ENCODE data around the gene ALK.

The ALK gene

DNA sequence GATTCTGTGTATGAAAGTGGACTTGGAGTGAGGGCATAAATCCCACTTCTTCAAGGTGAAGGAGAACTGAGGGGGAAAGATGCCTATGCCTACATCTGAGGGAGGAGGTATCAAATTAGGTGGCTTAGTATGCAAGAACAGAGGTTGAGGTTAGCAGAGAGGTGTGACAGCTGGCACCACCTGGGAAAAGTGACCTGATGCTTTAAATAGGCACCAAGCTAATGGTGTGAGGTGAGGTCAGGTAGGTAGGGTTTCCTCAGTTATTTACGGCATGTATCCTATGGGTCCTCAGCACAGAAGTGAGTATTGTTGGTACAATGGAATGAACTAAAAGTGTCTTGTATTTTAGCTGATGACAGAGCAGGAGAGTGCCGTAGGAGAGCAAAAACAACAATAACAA, 439.0 kb downstream of the ALK start:
- DNase-seq, result no peak

DNA sequence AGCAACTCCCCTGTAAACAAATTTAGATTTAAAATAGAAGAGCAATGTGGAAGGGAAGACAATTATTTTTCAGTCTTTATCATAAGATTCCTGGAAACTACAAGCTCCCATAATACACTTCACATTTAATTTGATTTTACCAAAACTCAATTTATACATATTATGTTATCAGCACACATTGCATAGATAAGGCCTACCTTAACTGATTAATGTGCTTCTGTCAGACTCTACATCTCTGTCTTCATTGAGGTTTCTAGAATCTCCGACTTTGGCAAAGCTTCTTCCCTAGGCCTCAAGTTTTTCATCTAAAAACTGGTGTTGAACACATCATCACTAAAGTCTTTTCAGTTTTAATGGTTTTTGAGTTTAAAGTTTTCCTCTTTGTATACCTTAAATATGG, 440.1 kb downstream of the ALK start:
- no peak for DNase-seq

DNA sequence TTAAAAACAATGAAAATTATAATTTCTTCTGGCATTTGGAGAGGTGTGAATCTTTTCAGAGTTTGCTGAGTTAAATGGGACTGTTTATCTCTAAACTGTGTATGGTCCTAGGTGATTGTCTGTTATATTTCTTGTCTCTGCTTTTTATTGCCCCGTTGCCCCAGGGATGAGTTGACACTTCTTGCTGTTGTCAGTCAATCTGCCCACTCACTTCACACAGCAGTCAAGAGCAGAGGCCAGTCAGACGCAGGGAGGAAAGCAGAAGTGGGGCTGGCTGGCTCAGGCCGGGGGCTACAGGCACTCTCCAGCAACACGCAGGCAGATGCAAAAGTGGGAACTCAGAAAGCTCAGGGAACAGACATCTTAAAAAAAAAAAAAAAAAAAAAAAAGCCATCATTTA, 441.0 kb downstream of the ALK start:
- DNase-seq, result no peak

DNA sequence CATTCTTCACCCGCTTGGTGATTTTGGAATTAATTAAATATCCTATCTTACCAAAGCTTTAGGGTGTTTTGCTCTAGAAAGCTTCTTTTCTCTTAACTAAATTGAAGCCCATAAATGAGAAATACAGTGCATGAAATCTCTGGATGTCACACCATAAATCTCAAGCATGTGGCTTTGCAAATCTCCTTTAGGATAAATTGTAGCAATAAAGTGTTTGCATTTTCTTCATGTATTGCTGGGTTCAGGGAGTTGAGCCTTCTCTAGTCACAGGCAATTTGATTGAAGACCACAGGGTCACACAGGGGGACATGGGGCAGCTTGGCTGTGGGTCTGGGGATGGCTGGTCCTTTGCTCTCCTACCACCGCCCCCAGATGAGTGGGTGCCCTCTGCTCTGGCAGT, 442.0 kb downstream of the ALK start:
- no peak for DNase-seq

DNA sequence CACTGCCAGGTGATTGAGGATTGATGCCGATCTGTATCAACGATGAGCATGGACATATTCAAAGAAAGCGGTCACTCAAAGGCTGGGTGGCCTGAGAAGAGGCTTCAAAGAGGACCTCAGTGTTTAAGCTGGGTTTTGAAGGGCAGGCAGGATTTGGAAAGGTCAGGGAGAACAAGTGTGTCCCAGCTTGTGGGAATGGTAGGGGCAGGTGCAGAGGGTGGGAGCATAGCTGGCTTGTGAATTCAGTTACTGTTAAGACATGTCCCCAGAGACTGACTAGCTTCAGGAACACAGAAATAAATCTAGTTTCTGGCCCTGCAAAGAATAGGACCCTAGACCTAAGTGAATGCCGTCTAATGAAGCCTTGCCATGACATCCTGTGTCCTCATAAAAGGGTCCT, 442.7 kb downstream of the ALK start:
- DNase-seq, result no peak

DNA sequence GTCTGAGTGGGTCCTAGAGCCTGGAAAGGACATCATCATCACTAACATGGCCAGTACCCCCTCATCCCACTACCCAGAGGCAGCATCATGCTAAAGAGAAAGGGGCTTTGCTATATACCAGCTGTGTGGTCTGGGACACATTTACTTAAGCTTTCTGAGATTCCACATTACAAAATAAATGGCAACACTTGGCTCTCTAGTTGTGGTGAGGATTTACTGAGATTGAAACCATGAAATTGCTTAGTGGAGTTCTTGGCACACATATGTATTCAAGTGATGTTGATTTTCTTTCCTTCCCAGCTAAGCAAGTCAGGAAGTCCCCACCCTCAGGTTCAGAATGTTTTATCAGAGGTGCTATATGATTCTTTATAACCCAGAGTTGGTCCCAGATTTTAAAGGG, 444.2 kb downstream of the ALK start:
- DNase-seq, result no peak

DNA sequence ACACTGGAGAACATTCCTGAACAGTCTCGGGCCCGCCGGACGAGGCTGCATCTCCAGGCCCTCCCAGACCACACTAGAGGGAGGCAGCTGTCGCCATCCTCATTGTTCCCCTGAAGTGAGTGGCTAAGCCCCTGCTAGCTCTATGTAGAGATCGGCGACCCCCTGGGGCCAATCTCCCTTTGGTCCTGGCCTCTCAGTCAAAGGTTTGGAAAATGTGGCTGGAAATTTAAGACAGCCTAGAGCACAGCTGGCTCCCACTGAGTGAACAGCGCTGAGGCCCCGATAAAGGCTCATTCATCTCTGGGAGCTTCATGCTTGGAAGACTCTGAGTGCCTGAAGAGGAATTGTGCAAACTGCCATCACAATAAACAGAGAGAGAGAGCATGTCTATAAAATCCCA, 445.9 kb downstream of the ALK start:
- no peak for DNase-seq

DNA sequence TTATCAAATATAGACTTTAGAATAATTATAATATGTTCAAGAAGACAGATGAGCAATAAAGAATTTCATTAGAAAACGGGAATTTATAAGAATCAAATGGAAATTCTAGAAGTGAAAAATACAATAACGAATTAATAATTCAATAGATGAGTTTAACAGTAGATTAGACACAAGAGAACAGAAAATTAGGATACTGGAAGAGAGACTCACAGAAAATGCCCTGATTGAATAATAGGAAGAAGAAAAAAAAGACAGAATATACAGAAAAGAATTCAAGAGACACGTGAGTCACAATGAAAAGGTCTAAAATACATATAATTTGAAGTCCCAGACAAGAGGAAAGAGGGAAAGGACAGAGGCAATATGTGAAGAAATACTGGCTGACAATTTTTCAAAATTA, 451.4 kb downstream of the ALK start:
- no peak for DNase-seq

DNA sequence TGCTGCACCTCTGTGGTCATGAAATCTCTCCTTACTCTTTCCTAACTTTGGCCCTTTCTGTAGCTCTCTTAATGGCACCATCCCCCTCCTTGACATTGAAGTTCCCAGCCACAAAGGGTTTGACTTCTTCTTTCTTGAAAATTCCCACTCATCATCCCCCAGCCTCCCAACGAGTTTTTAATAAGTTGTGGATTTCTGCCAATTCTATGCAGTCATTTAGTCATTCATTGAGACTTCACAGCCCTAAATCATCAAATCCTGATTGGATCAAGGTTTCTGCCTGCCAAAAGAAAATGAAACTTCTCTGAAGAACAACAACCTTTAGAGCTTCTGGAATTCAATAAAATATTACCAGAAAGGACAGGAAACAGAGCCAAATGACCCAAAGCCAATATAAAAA, 451.9 kb downstream of the ALK start:
- no peak for DNase-seq

DNA sequence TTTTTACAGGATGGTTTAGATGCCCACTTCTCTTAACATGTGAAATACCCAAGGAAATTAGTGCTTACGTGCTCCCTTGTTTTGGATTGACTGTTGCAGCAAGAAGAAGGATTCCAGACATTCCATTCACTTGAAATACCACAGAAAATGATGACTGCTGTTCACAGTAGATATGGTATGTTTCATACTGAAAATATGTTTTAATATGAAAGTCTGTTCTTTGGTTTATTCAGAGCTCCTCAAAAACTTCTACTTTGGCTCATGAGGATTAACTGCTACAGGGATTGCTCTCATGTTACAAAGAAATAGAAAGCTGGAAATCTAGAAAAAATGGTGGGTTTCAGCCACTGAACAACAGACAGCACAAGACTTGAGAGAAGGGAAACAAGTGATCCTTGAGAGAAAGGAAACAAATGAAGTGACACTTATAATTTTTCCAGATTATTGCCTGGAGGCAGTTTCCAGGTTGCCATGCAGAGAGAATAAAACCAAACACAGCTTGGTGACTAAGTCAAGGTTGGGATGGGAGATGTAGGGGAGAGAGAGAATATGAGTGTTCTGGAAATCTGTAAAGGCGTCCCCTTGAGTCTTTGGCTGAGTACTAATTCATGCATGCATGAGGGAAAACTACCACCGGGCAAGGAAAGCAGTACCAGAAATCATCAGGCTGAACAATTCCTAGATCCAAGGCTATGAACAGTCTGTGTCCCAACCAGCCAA, 458.0 kb downstream of the ALK start:
- DNase-seq, result no peak

DNA sequence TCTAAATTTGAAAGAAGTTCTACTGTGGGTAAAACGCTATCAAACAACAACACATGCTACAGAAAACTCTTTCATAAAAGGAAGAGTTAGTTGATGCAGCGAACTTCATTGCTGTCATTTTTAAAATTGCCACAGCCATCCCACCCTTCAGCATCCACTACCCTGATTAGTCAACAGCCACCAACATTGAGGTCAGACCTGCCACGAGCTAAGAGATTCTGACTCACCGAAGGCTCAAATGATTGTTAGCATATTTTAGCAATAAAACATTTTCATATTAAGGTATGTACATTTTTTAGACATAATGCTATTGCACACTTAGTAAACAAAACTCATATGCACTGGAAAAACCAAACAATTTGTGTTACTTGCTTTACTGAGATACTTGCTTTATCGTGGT, 459.1 kb downstream of the ALK start:
- DNase-seq, result no peak

DNA sequence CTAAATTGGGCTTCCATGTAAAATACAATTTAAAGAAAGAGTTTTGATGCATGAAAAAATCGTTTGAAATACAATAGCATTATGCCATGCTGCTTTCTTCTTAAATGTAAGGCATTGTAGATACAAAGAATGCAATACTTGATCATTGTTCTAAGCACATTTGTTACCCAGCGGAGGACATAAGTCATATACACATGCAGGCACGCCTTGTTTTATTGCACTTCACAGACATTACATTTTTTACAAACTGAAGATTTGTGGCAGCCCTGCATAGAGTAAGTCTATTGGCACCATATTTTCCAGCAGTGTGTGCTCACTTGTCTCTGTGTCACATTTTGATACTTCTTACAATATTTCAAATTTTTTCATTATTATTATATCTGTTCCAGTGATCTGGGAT, 461.2 kb downstream of the ALK start:
- DNase-seq, result no peak

DNA sequence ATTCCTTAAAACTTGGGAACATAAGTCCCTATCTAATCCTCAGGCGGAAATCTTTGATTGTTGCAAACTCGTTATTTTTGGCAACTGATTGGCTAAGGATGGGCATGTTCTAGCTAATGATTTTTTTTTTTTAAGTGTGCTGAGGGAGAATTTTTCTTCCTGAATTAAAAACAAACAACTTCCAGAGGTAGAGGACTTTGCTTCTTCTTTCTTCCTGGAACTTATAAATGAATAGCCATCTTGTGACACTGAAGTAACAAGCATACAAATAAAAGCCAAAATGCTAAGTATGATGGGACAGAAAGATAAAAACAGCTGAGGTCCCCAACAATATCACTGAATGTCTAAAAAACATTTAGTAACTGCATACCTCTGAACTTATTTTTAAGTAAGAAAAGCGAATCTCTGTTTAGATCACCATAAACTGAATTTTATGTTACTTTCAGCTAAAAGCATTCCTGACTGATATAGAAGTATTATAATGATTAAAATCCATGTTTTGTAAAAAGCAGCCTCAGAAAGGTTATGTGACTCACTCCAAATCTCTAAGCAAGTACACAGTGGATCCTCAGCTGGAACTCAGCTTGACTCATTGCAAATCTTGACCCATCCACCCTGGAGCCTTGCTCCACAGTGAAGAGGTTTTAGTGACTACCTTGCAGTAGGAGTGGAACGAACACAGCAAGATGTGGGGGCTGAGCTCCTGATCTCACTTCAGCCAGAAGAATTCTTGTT, 461.8 kb downstream of the ALK start:
- DNase-seq, result no peak

DNA sequence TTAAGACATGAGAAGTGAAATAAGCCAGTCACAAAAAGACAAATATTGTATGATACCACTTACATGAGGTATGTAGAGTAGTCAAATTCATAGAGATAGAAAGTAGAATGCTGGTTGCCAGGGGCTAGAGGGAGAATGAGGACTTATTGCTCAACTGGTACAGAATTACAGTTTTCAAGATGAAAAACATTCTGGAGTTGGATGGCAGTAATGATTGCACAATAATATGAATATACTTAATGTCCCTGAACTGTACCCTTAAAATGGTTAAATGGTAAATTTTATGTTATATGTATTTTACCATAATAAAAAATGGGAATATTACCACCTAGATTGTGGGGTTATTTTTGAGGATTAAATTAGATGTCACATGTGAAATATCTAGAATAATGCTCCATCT, 465.0 kb downstream of the ALK start:
- DNase-seq, result no peak

DNA sequence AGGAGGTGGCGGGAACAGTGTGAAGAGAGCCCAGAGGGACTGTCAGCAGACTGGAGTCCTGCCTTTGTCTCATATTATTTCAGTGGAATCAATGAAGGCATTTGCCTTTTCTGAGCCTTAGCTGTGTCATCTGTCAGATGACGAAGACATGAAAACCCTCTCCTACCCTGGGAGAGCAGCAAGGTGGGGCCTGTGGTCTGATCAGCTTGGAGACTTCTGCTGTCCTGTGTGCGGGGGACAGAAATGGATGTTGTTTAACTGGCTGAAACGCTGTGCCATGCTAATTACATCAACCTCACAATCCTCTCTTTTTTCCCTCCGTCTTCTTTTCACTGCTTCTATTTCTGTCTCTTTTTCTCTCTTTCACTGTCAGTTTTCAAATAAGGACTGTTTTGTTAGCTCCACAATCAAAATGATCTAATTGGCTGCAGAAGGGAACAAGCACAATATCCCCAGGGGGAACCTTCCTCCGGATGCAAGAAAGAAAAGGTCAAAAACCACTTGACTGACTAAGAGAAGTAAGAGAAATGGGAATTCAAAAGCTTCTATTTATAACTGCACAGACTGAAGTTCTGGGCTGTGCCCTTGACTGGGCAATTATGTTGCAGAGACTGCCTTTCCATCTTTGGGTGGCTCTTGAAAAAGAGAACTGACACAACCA, 466.1 kb downstream of the ALK start:
- DNase-seq, result no peak

DNA sequence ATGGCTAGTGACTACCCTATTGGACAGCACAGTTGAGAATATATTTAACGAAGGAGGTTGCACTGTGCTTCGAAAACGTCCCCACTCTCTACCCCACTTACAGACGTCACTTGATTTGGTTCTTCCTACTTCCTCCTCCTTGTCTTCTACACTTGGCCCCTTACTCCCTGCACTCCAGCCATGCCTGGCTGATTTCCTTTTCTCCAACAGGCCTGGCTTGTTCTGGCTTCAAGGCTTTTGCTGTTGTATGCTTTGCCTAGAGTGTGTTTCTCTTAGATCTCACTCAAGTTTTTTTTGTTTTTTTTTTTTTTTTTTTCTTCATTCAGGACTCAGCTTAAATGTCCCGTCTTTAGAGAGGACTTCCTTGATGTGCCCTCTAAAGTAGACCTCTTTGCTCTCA, 469.4 kb downstream of the ALK start:
- no peak for DNase-seq

DNA sequence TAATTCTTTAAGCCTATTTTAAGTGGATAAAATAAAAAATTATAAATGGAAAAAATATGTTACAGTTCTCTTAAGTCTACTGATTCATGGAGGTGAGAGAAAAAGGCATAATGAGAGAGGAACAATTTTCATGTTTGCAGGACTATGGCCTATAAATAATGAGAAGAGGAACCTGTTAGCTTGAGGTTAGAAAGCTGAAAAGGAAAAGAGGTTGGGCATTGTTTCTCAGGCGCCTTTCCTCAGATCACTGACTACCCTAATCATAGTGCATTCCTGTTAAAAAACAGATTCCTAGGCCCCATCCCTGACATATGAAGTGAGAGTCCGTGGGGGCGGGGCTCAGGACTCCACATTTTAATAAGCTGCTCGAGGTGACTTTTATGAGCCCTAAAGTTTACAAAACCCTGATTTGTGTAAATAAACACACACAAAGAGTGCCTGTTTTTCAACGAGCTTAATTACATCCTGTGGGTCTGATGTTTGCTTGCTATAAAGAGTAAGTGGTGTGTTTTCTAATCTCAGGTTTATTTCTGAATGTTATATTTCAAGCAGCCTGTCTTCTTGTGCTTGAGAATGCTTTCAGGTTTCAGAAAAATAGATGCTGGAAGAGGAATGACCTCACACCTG, 470.7 kb downstream of the ALK start:
- no peak for DNase-seq

DNA sequence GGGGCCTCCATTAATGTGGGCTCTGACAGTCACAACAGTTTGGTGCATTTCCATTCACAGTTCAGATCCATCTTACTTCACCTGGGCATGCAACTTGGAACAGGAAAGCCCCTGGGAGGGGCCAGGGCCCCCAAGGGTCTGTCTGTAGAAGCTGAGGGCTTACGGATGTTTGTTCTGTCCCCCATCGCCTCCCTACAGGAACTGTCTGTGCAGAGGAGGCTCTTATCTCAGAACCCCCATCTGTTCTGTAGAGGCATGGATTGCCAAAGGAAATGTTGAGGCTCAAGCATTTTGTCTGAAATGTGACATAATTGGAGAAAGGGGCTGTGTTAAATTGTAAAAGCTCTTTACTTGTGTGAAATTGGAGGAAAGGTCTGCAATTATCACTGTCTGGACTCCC, 471.9 kb downstream of the ALK start:
- no peak for DNase-seq

DNA sequence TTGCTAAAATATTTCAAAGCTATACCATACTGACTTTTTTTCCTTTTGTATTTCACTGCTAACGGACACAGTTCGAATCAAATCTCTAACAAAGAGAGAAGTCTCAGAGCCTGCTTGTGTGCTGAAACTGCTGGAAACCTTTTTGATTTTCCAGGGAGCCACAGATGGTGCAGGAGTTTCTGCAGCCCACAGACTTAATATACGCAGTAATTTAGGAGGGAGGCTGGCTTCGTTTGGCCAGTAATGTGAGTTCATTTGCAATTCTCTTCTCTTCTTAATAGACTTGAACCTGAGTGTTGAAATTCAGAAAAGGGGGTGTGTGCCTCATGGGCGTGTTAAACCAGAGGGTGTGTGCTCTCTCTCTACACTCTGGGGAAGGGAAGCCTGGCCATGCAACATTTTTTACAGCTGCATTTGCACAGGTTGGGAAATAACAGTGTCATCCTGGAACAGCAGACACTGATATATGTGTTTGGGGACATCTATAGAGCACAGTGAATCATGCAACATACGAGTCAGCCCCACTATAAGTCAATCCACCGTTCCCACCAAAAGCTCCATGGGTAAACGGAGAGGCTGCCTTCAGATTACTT, 473.2 kb downstream of the ALK start:
- no peak for DNase-seq

DNA sequence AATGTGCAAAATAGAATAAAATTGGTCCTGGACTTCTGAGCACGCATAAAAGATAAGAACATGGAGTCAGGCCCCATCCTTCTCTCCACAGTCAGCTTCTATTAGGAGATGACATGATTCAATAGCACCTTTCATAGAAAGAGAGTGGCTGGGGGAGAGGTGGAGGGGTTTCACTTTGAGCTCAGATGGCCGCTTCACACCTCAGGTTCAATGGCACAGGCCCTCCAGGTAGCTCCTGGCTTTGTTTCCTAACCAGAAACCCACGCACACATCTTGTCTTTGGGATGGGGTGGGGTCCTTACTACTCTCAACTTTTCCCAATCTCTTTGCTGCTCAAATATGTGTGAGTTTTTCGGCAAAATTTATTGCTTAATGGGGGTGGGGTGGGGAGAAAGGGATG, 473.9 kb downstream of the ALK start:
- DNase-seq, result no peak

DNA sequence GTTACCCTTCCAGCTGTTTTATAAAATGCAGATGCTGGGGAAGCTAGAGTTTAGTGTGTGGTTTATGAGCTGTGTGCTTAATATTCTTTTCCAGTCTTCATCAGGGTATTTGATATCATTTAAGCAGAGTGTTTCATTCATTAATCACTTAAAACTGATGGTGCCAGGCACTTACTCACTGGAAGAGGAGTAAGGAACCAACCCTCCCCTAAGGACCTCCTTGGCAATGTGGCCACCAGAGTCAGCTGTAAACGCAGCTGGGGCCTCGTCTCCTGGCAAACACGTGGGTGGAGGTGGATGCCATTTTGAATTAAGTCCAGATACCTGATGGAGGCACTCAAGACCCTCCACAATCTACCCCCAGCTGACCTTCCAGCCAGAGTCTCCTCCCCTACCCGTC, 474.5 kb downstream of the ALK start:
- DNase-seq, result no peak

DNA sequence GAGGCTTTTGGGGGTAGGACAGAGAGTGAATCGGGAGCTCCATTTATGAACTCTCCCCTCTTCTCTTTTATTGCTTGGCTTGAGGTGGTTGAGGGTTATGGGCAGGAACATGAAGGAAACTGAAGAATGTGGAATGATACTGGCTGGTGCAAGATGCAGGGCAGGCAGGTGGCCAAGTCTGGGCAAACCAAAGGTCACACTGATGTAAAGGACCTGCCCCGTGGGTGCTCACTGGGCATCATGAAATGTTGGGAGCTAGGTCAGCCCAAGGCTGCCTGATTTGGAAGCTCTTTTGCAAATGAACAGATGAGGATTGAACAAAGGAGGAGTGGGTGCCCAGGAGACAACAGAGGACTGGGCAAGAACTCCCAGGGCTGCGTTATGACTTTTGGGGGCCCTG, 477.2 kb downstream of the ALK start:
- no peak for DNase-seq

DNA sequence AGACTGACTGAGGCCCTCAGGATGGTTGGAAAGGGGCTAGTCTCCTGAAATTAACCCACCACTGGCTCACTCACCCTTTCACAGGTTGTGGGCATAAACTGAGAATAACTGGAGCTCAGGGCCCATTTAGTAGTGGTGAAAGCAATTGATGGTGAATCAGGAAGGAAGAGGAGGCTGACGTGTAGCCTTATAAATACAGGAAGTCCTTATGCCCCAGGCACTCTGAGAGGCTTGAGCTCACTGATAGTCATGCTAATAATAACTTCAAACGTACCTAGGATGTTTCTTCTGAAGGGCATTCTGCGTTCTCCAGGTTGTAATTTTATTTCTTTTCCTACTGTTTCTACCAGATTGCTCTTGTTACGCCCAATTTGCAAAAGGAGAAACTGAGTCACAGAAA, 477.8 kb downstream of the ALK start:
- no peak for DNase-seq

DNA sequence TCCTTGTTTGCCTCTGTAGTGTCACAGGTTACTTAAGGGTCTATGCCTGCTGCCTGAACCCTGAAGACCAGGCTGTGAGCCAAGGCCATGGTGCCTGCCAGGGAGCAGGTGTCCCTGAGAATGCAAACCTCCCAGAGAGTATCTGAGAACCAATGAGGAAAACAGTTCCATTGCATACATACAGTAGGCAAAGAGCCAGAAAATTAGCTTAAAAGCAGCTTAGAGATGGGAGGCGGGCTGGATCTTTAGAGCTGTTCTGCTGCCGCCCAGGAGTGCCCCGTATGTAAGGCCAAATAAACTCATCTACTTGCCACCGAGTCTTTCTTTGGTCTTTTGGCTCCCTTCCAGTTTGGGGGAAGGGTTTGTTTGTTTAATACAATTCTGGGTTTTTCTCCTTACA, 478.2 kb downstream of the ALK start:
- DNase-seq, result no peak
